Karpas-422 (cell line): ENCODE data around the gene AIG1. TPM values are rescaled to one million over a fixed set of nuclear protein-coding genes. Genes with fewer than 3 reads are reported as not detected.

Experiments used
- DNase-seq: peaks from one replicate; pipeline ENCODE4 v3.0.0-alpha.2; 2015
- H2AFZ ChIP-seq: fragments of 200-600 bp; sonication (generic); 2 replicates; pipeline ENCODE4 v1.6.1; 2014; ENCODE audit warnings: antibody characterized with exemption, low read length, mixed read lengths
- H3K27ac ChIP-seq: fragments of 200-600 bp; sonication (generic); 2 replicates; pipeline ENCODE4 v1.5.1; 2014; ENCODE audit warnings: mild to moderate bottlenecking, low read length, moderate library complexity
- H3K27me3 ChIP-seq: fragments of 200-600 bp; sonication (generic); 2 replicates; pipeline ENCODE4 v1.6.1; 2014; ENCODE audit warnings: low read length, mixed read lengths
- H3K36me3 ChIP-seq: fragments of 200-600 bp; sonication (generic); 2 replicates; pipeline ENCODE4 v1.6.1; 2014; ENCODE audit warnings: low read length, mixed read lengths; ENCODE audit not compliant: insufficient read depth
- H3K4me1 ChIP-seq: fragments of 200-600 bp; sonication (generic); 2 replicates; pipeline ENCODE4 v1.6.1; 2014; ENCODE audit warnings: mild to moderate bottlenecking, low read length, mixed read lengths
- H3K4me2 ChIP-seq: fragments of 200-600 bp; sonication (generic); 2 replicates; pipeline ENCODE4 v1.6.1; 2014; ENCODE audit warnings: low read length, low read depth, mild to moderate bottlenecking; ENCODE audit not compliant: poor library complexity, severe bottlenecking
- H3K4me3 ChIP-seq: fragments of 200-600 bp; sonication (generic); 2 replicates; pipeline ENCODE4 v1.5.1; 2014; ENCODE audit warnings: mild to moderate bottlenecking, antibody characterized with exemption, low read length, mixed read lengths
- H3K79me2 ChIP-seq: fragments of 200-600 bp; sonication (generic); 2 replicates; pipeline ENCODE4 v1.6.1; 2014; ENCODE audit warnings: mild to moderate bottlenecking, low read length, mixed read lengths
- H3K9ac ChIP-seq: fragments of 200-600 bp; sonication (generic); 2 replicates; pipeline ENCODE4 v1.6.0; 2014; ENCODE audit warnings: low read length
- H3K9me2 ChIP-seq: fragments of 200-600 bp; sonication (generic), shearing (Covaris generic); replicated peaks from 2 replicates; pipeline ENCODE4 v1.6.0; 2014; ENCODE audit warnings: mild to moderate bottlenecking, low read length, moderate library complexity; ENCODE audit not compliant: insufficient read depth
- H3K9me3 ChIP-seq: fragments of 300-700, 200-600 bp; sonication (generic); 2 replicates; pipeline ENCODE4 v1.6.1; 2014; ENCODE audit warnings: low read length, mixed read lengths
- H4K20me1 ChIP-seq: fragments of 200-600 bp; sonication (generic); 2 replicates; pipeline ENCODE4 v1.6.1; 2014; ENCODE audit warnings: mild to moderate bottlenecking, antibody characterized with exemption, low read length, low read depth; ENCODE audit not compliant: insufficient read depth
- total RNA-seq: library from RNA; depleted of rRNA; stranded (reverse); fragments of >200 nt; shearing (Covaris generic); gene quantifications from 2 replicates; pipeline ENCODE4 v1.2.3, GENCODE V29; 2014; ENCODE audit warnings: low replicate concordance

The AIG1 gene
- total RNA-seq, 1 experiment from 2014 or later = 10.2 TPM

- no peaks in the 10 kb centered on the region for H3K9me2 ChIP-seq
- no peak overlapping the region for H2AFZ ChIP-seq
- H3K9ac ChIP-seq = no peak overlapping the region
- no peak overlapping the region for H3K27ac ChIP-seq
- no peaks in the 10 kb centered on the region for H3K4me1 ChIP-seq
- no peaks in the 10 kb centered on the region for H4K20me1 ChIP-seq
- no peaks in the 10 kb centered on the region for H3K9me3 ChIP-seq
- H3K4me2 ChIP-seq = no peak overlapping the region
- no peaks in the 10 kb centered on the region for H3K36me3 ChIP-seq
- no peaks in the 10 kb centered on the region for H3K79me2 ChIP-seq
- no peak overlapping the region for H3K4me3 ChIP-seq
- H3K27me3 ChIP-seq = no peaks in the 10 kb centered on the region
- DNase-seq = no peak
These were observed 307.7 kb downstream of the AIG1 start for GRCh38 chr6:143368426-143368825.

DNA sequence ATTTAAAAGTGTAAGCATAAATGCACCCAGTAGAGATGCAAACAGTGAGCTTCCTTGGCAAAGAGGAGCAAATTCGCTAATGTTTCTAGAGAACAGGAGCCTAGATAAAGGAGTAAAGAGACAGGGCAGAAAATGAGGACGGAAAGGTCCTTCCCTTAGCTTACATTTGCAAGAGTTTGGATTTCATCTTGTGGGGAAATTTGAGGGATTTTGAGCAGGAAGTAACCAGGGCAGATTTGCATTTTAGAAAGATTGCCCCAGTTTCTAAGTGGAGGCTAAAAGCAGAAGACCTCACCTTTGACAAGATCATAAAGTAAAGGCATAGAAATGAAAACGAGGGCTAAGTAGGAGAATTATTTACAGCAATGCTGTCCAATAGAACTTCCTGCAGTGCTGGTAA lies 309.3 kb downstream of the AIG1 start:
- H3K4me1 ChIP-seq = no peaks in the 10 kb centered on the region
- H3K27me3 ChIP-seq = no peaks in the 10 kb centered on the region
- no peak overlapping the region for H3K4me3 ChIP-seq
- no peaks in the 10 kb centered on the region for H3K9me3 ChIP-seq
- no peak overlapping the region for H3K9ac ChIP-seq
- H3K27ac ChIP-seq = no peak overlapping the region
- no peak overlapping the region for H3K4me2 ChIP-seq
- H3K79me2 ChIP-seq = no peaks in the 10 kb centered on the region
- no peak overlapping the region for H2AFZ ChIP-seq
- no peaks in the 10 kb centered on the region for H3K9me2 ChIP-seq
- H3K36me3 ChIP-seq = no peaks in the 10 kb centered on the region
- no peaks in the 10 kb centered on the region for H4K20me1 ChIP-seq
- DNase-seq = no peak

- H3K27ac ChIP-seq = no peak overlapping the region
- no peak overlapping the region for H2AFZ ChIP-seq
- H4K20me1 ChIP-seq = no peaks in the 10 kb centered on the region
- no peak overlapping the region for H3K4me3 ChIP-seq
- no peaks in the 10 kb centered on the region for H3K9me2 ChIP-seq
- H3K9me3 ChIP-seq = no peaks in the 10 kb centered on the region
- no peak overlapping the region for H3K4me2 ChIP-seq
- no peaks in the 10 kb centered on the region for H3K79me2 ChIP-seq
- no peak overlapping the region for H3K9ac ChIP-seq
- H3K36me3 ChIP-seq = no peaks in the 10 kb centered on the region
- H3K4me1 ChIP-seq = no peaks in the 10 kb centered on the region
- no peaks in the 10 kb centered on the region for H3K27me3 ChIP-seq
- no peak for DNase-seq
These were observed 310.2 kb downstream of the AIG1 start for GRCh38 chr6:143370812-143371370.

- no peaks in the 10 kb centered on the region for H3K9me3 ChIP-seq
- H3K27me3 ChIP-seq = no peaks in the 10 kb centered on the region
- no peak overlapping the region for H3K4me2 ChIP-seq
- H3K79me2 ChIP-seq = no peaks in the 10 kb centered on the region
- H3K4me3 ChIP-seq = no peak overlapping the region
- no peak overlapping the region for H2AFZ ChIP-seq
- no peaks in the 10 kb centered on the region for H3K36me3 ChIP-seq
- no peaks in the 10 kb centered on the region for H4K20me1 ChIP-seq
- H3K27ac ChIP-seq = no peak overlapping the region
- no peak overlapping the region for H3K9ac ChIP-seq
- no peaks in the 10 kb centered on the region for H3K4me1 ChIP-seq
- H3K9me2 ChIP-seq = no peaks in the 10 kb centered on the region
- no peak for DNase-seq
These were observed 311.7 kb downstream of the AIG1 start for GRCh38 chr6:143372199-143372882.

DNA sequence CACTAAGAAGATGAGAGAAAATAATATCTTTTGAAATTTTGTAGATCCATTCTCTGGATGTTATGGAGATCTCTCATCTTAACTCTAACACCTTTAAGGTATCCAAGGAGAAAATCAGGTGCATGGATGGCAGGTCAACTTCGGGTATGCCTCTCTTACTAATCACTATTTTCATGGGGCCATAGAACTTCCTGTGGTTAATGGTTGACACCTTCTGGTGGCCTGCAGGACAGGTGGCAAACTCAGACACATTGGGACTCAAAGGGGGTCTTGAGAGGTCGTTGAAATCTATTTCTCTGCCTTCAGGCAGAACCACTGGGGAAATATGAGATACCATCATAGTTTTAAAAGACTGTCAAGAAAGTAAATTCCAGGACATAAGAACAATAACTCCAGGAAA lies 313.3 kb downstream of the AIG1 start:
- no peak for DNase-seq
- H3K4me2 ChIP-seq = no peak overlapping the region
- H3K9me3 ChIP-seq = no peaks in the 10 kb centered on the region
- H3K27me3 ChIP-seq = no peaks in the 10 kb centered on the region
- H3K9ac ChIP-seq = no peak overlapping the region
- H2AFZ ChIP-seq = no peak overlapping the region
- no peaks in the 10 kb centered on the region for H4K20me1 ChIP-seq
- no peaks in the 10 kb centered on the region for H3K9me2 ChIP-seq
- H3K4me3 ChIP-seq = no peak overlapping the region
- H3K4me1 ChIP-seq = no peaks in the 10 kb centered on the region
- no peaks in the 10 kb centered on the region for H3K79me2 ChIP-seq
- no peak overlapping the region for H3K27ac ChIP-seq
- no peaks in the 10 kb centered on the region for H3K36me3 ChIP-seq

- no peak overlapping the region for H3K9ac ChIP-seq
- no peak overlapping the region for H3K4me2 ChIP-seq
These were observed 314.4 kb downstream of the AIG1 start for GRCh38 chr6:143375022-143375585.

DNA sequence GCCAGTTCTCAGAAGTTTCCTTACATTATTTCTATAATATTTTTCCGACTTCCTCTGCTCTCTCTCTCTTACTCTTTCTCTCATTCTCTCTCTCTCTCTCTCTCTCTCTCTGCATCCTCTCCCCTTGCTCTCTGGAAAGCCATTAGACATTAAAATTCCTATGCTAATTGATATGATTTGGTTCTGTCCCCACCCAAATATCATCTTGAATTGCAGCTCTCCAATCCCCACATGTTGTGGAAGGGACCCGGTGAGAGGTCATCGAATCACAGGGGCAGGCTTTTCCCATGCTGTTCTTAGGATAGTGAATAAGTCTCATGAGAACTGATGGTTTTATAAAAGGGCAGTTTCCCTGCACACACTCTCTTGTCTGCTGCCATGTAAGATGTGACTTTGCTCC lies 315.7 kb downstream of the AIG1 start:
- H3K27ac ChIP-seq = no peak overlapping the region
- H4K20me1 ChIP-seq = no peaks in the 10 kb centered on the region
- no peak overlapping the region for H3K4me2 ChIP-seq
- H3K27me3 ChIP-seq = no peaks in the 10 kb centered on the region
- H3K9me2 ChIP-seq = no peaks in the 10 kb centered on the region
- DNase-seq = no peak
- H3K79me2 ChIP-seq = no peaks in the 10 kb centered on the region
- H2AFZ ChIP-seq = no peak overlapping the region
- H3K4me1 ChIP-seq = no peaks in the 10 kb centered on the region
- H3K4me3 ChIP-seq = no peak overlapping the region
- no peak overlapping the region for H3K9ac ChIP-seq
- H3K36me3 ChIP-seq = no peaks in the 10 kb centered on the region
- H3K9me3 ChIP-seq = no peaks in the 10 kb centered on the region

More at GRCh38 chr6:143375022-143375585, 314.4 kb downstream of the AIG1 start:
- no peak overlapping the region for H3K27ac ChIP-seq
- no peaks in the 10 kb centered on the region for H3K79me2 ChIP-seq
- H2AFZ ChIP-seq = no peak overlapping the region
- H3K27me3 ChIP-seq = no peaks in the 10 kb centered on the region
- H3K9me3 ChIP-seq = no peaks in the 10 kb centered on the region
- no peaks in the 10 kb centered on the region for H3K4me1 ChIP-seq
- no peaks in the 10 kb centered on the region for H3K36me3 ChIP-seq
- no peaks in the 10 kb centered on the region for H3K9me2 ChIP-seq
- H3K4me3 ChIP-seq = no peak overlapping the region
- no peak for DNase-seq
- H4K20me1 ChIP-seq = no peaks in the 10 kb centered on the region

GRCh38 chr6:143376861-143377260 lies 316.2 kb downstream of the AIG1 start:
- DNase-seq = no peak
- Histone ChIP-seq H3K9me3 (no peaks in the 10 kb centered on the region), H3K9ac (no peak overlapping the region), H3K27ac (no peak overlapping the region), H3K27me3 (no peaks in the 10 kb centered on the region), H3K36me3 (no peaks in the 10 kb centered on the region), H3K4me2 (no peak overlapping the region), H3K4me3 (no peak overlapping the region), H2AFZ (no peak overlapping the region), H3K9me2 (no peaks in the 10 kb centered on the region), H3K4me1 (no peaks in the 10 kb centered on the region), H4K20me1 (no peaks in the 10 kb centered on the region), H3K79me2 (no peaks in the 10 kb centered on the region)
